K562 (cell line): ENCODE data around the gene SNCB. TPM values are rescaled to one million over a fixed set of nuclear protein-coding genes. Genes with fewer than 3 reads are reported as not detected.
A peak's percentile ranks its signal among the peaks of the same experiment; 100 is the strongest.

Experiments used
- CTBP1 ChIP-seq: fragments of 450-650 bp; IDR thresholded peaks from 2 replicates; pipeline ENCODE4 v1.6.1; 2016; ENCODE audit warnings: borderline replicate concordance
- JUND ChIP-seq, 2 experiments: IDR thresholded peaks; 2 replicates in 1 of 2; 3 replicates in 1 of 2; pipeline ENCODE4 v1.6.1; 2011; ENCODE audit warnings: borderline replicate concordance in 2 of 2, low read depth in 2 of 2, low read length in 2 of 2, improper control_type of control experiment in 1 of 2, missing biosample characterization in 1 of 2, missing genetic modification characterization in 1 of 2, missing genetic modification reagents in 1 of 2
- NR2C1 ChIP-seq, 2 experiments: fragments of 450-650 bp; IDR thresholded peaks; 2 replicates each; pipeline ENCODE4 v1.6.1; 2017; ENCODE audit warnings: mild to moderate bottlenecking in 2 of 2, antibody characterized with exemption in 1 of 2, inconsistent platforms in 1 of 2, missing compliant biosample characterization in 1 of 2, missing genetic modification characterization in 1 of 2
- SMC3 ChIP-seq: conservative IDR thresholded peaks from 2 replicates; pipeline ENCODE4 v1.6.1; 2011; ENCODE audit warnings: low read depth, low read length, improper control_type of control experiment; ENCODE audit not compliant: insufficient read depth
- polyA plus RNA-seq, 8 experiments: library from polyadenylated mRNA; depleted of rRNA in 4 of 8; stranded (reverse) in 5 of 8; unstranded in 3 of 8; fragments of >200 nt; fragmentation: Nextera tagmentation in 2 of 8; fragmentation: Illumina TruSeq in 1 of 8; extraction: Ambion mirVana in 2 of 8; extraction: Trizol in 1 of 8; gene quantifications; 2 replicates each; pipeline versions ENCODE4 v1.2.1 to v1.2.3, GENCODE V29; 2011 to 2014; ENCODE audit warnings: inconsistent platforms in 1 of 8, missing spikeins in 1 of 8
- total RNA-seq, 7 experiments: library from RNA; depleted of rRNA in 6 of 7; stranded (reverse); fragments of >200 nt in 6 of 7; fragmentation: Illumina TruSeq in 2 of 7; extraction: Trizol in 2 of 7; gene quantifications; 2 replicates each; pipeline versions ENCODE4 v1.2.1 to v1.2.3, GENCODE V29; 2011 to 2021; ENCODE audit warnings: low replicate concordance in 1 of 7
- TF ChIP-seq, protein P1 (sequence below): sonication (generic); formaldehyde crosslinking; IDR thresholded peaks from 2 replicates; pipeline ENCODE4 v1.9.0; 2022; ENCODE audit warnings: mild to moderate bottlenecking, missing genetic modification reagents
- TF ChIP-seq, protein P2 (sequence below), 2 experiments: fragments of 450-650 bp; formaldehyde crosslinking in 1 of 2; IDR thresholded peaks; 2 replicates each; pipeline versions ENCODE4 v1.4.0 to v1.6.1; 2014 to 2020; ENCODE audit warnings: mild to moderate bottlenecking in 2 of 2, borderline replicate concordance in 1 of 2, low read depth in 1 of 2
- TF ChIP-seq, protein P3 (sequence below): fragments of 250-450 bp; sonication (Bioruptor Pico); IDR thresholded peaks from 2 replicates; pipeline ENCODE4 v1.5.1; 2021; ENCODE audit warnings: mild to moderate bottlenecking
- TF ChIP-seq, protein P4 (sequence below): sonication (generic); formaldehyde crosslinking; IDR thresholded peaks from 2 replicates; pipeline ENCODE4 v1.8.1; 2023; ENCODE audit warnings: mild to moderate bottlenecking, missing genetic modification reagents
- TF ChIP-seq, protein P5 (sequence below), 3 experiments: IDR thresholded peaks in 2 of 3; conservative IDR thresholded peaks in 1 of 3; 2 replicates each; pipeline ENCODE4 v1.5.1; 2011 to 2012; ENCODE audit warnings: low read length in 3 of 3, mild to moderate bottlenecking in 3 of 3, control low read depth in 2 of 3, improper control_type of control experiment in 1 of 3, inconsistent platforms in 1 of 3, low read depth in 1 of 3, mixed read lengths in 1 of 3, moderate library complexity in 1 of 3; ENCODE audit not compliant: insufficient read depth in 2 of 3

SNCB gene
- total and polyA plus RNA-seq, 9 of the 15 experiments (the other 6 are each of a cell fraction or from before 2014, with no cell fraction given) = not detected

DNA sequence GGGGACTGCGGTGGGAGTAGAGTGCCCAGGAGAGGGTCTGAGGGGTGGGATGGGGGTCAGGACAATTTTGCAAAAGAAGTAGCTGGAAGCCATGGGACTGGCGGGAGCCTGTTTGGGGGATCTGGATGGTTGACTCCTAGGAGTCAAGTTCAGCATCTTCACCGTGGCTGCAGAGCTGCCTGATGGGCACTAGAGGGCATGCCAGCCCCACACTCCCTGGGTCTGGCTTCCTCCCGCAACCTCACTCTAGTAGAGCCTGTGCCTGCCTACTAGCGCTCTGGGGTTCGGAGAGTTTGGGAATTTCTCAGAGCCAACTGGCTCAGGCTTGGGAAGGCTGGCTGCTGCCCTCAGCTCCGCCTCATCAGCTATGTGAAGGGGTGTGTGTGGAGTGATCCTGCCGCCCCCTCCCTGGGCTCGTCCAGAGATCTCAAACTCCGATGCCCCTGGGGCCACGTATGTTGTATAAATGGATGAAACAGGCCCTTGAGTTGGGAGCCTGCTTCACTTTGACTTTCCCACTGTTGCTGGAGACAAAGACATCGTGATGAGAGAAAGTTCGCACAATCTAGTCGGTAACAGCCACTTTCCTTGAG lies 27.8 kb upstream of the SNCB start (continued):
- TF ChIP-seq, protein P1, sequence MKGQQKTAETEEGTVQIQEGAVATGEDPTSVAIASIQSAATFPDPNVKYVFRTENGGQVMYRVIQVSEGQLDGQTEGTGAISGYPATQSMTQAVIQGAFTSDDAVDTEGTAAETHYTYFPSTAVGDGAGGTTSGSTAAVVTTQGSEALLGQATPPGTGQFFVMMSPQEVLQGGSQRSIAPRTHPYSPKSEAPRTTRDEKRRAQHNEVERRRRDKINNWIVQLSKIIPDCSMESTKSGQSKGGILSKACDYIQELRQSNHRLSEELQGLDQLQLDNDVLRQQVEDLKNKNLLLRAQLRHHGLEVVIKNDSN (CRISPR knock-in tag) = no peak
- TF ChIP-seq SMC3 (peak; percentile 69), CTBP1 (0 out of 2 replicates have a peak, but pooled peaks have one; percentile 33), JUND (IDR thresholded peaks at IDR 0.05; ENCODE audit: borderline replicate concordance, low read depth, low read length) (no peak), JUND (tag; IDR thresholded peaks at IDR 0.05; ENCODE audit: borderline replicate concordance, low read depth, low read length) (no peak), NR2C1 (IDR thresholded peaks at IDR 0.05) (no peak), NR2C1 (tag; IDR thresholded peaks at IDR 0.05) (no peak)
- TF ChIP-seq, protein P2, sequence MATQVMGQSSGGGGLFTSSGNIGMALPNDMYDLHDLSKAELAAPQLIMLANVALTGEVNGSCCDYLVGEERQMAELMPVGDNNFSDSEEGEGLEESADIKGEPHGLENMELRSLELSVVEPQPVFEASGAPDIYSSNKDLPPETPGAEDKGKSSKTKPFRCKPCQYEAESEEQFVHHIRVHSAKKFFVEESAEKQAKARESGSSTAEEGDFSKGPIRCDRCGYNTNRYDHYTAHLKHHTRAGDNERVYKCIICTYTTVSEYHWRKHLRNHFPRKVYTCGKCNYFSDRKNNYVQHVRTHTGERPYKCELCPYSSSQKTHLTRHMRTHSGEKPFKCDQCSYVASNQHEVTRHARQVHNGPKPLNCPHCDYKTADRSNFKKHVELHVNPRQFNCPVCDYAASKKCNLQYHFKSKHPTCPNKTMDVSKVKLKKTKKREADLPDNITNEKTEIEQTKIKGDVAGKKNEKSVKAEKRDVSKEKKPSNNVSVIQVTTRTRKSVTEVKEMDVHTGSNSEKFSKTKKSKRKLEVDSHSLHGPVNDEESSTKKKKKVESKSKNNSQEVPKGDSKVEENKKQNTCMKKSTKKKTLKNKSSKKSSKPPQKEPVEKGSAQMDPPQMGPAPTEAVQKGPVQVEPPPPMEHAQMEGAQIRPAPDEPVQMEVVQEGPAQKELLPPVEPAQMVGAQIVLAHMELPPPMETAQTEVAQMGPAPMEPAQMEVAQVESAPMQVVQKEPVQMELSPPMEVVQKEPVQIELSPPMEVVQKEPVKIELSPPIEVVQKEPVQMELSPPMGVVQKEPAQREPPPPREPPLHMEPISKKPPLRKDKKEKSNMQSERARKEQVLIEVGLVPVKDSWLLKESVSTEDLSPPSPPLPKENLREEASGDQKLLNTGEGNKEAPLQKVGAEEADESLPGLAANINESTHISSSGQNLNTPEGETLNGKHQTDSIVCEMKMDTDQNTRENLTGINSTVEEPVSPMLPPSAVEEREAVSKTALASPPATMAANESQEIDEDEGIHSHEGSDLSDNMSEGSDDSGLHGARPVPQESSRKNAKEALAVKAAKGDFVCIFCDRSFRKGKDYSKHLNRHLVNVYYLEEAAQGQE (IDR thresholded peaks at IDR 0.05; ENCODE audit: borderline replicate concordance) = peak; percentile 37; the same call in 1 of the 2 replicates
- TF ChIP-seq, protein P2 (CRISPR knock-in tag; IDR thresholded peaks at IDR 0.05; ENCODE audit: low read depth) = no peak
- TF ChIP-seq, protein P3, sequence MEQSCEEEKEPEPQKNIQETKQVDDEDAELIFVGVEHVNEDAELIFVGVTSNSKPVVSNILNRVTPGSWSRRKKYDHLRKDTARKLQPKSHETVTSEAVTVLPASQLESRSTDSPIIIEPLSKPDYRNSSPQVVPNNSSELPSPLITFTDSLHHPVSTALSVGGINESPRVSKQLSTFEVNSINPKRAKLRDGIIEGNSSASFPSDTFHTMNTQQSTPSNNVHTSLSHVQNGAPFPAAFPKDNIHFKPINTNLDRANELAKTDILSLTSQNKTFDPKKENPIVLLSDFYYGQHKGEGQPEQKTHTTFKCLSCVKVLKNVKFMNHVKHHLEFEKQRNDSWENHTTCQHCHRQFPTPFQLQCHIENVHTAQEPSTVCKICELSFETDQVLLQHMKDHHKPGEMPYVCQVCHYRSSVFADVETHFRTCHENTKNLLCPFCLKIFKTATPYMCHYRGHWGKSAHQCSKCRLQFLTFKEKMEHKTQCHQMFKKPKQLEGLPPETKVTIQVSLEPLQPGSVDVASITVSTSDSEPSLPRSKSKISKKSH (CRISPR knock-in tag) = no peak
- TF ChIP-seq, protein P4, sequence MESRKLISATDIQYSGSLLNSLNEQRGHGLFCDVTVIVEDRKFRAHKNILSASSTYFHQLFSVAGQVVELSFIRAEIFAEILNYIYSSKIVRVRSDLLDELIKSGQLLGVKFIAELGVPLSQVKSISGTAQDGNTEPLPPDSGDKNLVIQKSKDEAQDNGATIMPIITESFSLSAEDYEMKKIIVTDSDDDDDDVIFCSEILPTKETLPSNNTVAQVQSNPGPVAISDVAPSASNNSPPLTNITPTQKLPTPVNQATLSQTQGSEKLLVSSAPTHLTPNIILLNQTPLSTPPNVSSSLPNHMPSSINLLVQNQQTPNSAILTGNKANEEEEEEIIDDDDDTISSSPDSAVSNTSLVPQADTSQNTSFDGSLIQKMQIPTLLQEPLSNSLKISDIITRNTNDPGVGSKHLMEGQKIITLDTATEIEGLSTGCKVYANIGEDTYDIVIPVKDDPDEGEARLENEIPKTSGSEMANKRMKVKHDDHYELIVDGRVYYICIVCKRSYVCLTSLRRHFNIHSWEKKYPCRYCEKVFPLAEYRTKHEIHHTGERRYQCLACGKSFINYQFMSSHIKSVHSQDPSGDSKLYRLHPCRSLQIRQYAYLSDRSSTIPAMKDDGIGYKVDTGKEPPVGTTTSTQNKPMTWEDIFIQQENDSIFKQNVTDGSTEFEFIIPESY (CRISPR knock-in tag) = peak; percentile 92
- TF ChIP-seq, protein P5, sequence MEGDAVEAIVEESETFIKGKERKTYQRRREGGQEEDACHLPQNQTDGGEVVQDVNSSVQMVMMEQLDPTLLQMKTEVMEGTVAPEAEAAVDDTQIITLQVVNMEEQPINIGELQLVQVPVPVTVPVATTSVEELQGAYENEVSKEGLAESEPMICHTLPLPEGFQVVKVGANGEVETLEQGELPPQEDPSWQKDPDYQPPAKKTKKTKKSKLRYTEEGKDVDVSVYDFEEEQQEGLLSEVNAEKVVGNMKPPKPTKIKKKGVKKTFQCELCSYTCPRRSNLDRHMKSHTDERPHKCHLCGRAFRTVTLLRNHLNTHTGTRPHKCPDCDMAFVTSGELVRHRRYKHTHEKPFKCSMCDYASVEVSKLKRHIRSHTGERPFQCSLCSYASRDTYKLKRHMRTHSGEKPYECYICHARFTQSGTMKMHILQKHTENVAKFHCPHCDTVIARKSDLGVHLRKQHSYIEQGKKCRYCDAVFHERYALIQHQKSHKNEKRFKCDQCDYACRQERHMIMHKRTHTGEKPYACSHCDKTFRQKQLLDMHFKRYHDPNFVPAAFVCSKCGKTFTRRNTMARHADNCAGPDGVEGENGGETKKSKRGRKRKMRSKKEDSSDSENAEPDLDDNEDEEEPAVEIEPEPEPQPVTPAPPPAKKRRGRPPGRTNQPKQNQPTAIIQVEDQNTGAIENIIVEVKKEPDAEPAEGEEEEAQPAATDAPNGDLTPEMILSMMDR (IDR thresholded peaks at IDR 0.05 in 2 of 3, conservative IDR thresholded peaks at IDR 0.05 in 1 of 3; ENCODE audit: insufficient read depth in 2 of 3, low read depth in 1 of 3, low read length in 3 of 3) = peak; percentile 84 to 86 (median 85)
